Left kidney (tissue), 2 donors: ENCODE data around the gene NSMCE1. TPM values are rescaled to one million over a fixed set of nuclear protein-coding genes. Genes with fewer than 3 reads are reported as not detected.

ENCODE experiments used
- DNase-seq: peaks from one replicate; pipeline ENCODE4 v3.0.0-alpha.2; 2013
- polyA plus RNA-seq: library from polyadenylated mRNA; unstranded; fragments of 120-200 nt; gene quantifications from one replicate; pipeline ENCODE4 v1.2.1, GENCODE V29; 2013; ENCODE audit not compliant: insufficient read length

Gene NSMCE1
- polyA plus RNA-seq, 1 donor: 82.9 TPM

- DNase-seq: no peak
These were observed 36.9 kb downstream of the NSMCE1 start for GRCh38 chr16:27231692-27232060.

DNA sequence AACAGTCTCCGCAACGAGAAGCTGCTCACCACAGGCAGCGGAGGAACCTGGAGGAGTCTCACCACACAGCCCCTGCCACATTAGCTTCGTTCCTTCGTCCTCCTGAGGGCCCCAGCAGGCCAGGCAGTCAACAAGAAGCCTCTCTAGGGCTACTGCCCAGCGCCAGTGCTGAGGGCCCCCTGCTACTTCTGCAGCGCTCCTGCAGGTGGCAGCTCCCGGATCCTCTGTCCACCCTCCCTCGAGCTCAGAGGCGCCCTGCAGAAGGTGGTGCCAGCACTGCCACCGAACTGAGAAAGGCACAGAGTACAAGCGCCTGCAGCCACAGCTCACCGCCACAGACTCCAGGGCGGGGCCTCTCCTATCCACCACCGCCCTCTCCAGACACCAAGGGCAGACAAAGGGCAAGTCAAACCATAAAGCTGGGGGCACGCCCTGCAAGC is 38.0 kb downstream of the NSMCE1 start:
- DNase-seq: no peak

GRCh38 chr16:27229891-27230470 is 38.6 kb downstream of the NSMCE1 start:
- DNase-seq: no peak

GRCh38 chr16:27228621-27229501 is 39.7 kb downstream of the NSMCE1 start:
- DNase-seq: peak; percentile 67

GRCh38 chr16:27228045-27228444 is 40.5 kb downstream of the NSMCE1 start:
- DNase-seq: no peak

DNA sequence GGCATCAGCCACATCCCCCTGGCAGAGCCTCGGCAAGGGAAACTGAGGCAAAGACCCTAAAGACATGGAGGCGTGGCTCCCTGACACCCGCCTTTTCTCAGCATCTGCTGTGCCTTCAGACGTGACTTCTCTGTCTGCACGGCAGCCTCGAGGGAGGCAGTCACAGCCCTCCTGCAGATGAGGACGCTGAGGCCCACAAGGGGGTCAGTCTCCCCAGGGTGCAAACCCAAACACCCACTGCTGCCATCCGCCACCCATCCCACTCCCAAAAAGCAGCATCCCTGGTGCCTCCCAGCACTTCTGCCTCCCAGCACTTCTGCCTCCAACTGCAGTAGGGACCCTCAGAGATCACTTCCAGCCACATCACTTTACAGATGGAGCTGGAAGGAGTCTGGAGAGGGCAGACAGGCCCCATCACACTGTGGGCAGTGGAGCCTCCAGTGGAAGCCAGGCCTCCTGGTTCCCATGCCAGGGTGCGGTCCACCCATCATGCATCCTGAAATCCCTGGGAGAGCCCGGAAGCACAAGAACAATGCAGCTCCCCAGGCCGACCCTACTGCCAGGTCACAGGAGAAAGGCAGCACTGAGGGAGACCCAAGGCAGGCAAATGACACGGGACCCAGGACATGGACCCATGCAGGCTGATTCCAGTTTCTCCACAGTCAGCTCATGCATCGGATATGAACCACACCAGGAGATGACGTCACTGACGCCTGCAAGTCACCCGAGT is 41.4 kb downstream of the NSMCE1 start:
- no peak for DNase-seq

GRCh38 chr16:27226476-27226875 is 42.1 kb downstream of the NSMCE1 start:
- no peak for DNase-seq

GRCh38 chr16:27225536-27226360 is 42.8 kb downstream of the NSMCE1 start:
- no peak for DNase-seq

DNA sequence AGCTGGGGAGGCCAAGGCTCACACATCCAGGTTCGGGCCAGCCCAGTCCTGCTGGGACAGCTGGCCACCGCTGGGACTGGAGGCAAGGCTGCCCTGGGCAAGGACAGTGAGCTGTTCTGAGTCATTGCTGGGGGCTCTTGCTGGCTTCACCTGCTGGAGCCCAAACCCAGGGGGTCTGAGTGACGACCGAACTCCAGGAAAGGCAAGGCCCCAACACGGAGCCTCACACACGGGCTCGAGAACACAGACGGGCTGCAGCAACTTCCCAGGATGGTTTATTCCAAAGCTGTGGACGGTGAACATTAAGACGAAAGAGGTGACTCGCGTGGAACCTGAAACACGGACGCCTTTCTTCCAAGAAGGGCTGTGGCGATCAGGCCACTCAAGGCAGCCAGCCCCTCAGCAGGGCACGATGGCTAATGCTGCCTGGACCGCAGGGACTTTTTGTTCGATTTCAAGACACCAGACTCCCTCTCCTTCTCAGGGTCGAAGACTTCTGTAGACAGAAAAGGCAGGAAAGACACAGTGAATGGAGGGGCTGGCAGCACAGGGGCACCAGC is 43.8 kb downstream of the NSMCE1 start:
- no peak for DNase-seq

- DNase-seq: no peak
These were observed 44.3 kb downstream of the NSMCE1 start for GRCh38 chr16:27224271-27224737.

DNA sequence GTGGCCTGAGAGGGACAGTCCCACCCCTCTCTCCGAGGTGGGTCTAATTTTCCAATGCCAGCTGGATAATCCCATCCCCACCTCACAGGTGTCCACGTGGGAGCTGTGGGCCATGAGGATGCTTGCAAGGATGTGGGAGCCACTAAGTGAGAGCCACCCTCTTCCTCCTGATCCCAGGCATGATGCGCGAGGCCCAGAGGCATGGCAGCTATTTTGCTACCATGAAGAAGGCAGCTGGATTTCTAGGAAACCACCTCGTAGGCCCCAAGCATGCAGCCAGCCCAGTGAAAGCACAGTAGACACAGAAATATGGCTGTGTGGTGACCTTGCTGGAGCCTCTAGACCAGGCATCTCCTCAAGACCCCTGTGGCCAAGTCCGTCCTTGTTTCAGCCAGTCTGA is 44.9 kb downstream of the NSMCE1 start:
- no peak for DNase-seq

DNA sequence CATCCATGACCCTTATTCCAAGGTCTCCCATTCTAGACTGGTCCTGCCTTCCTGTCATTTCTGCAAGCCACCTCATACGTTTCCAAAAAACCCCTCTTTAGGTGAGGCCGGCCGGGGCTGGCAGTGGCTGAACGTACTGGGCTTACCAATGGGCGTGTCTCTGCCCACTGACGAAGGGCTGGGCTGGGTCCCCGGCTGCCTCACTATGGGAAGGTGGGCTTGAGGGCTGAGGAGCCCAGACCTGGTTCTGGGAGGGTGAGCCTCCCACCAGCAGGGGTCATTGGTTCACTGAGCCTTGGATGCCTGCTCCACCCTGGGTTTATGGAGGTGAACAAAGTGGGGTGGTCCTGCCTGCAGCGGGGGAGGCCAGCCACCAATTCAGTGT is 45.4 kb downstream of the NSMCE1 start:
- DNase-seq: no peak

- DNase-seq: peak; percentile 45
These were observed 46.0 kb downstream of the NSMCE1 start for GRCh38 chr16:27222249-27223225.

DNA sequence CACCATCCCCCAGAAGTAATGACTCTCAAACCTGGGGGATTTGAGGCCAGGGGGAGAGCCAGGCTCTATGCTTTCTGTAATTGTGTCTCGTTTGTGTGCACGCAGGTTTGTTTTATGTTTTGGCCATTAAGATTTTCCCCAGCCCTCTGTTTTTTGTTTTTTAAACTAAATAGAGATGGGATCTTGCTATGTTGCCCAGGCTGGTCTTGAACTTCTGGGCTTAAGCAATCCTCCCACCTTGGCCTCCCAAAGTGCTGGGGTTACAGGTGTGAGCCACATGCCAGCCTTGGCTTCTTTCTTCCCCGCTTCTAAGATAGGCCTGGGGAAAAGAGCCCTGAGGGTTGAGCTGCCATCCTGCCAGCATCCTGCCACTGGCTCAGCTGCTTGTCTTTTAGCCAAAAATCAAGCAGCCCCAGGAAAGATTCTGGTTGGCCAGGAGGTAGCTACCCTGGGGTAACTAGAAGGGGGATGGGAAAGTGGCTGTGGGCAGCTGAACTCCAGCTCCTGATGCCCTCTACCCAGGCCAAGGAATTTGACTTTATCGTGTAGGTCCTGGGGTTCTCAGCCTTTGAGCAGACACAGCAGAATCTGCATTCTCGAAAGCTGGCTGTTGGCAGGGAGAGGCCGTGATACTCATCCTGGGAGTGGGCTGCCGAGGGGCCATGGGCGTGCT is 46.9 kb downstream of the NSMCE1 start:
- no peak for DNase-seq

- DNase-seq: no peak
These were observed 47.6 kb downstream of the NSMCE1 start for GRCh38 chr16:27220991-27221390.

DNA sequence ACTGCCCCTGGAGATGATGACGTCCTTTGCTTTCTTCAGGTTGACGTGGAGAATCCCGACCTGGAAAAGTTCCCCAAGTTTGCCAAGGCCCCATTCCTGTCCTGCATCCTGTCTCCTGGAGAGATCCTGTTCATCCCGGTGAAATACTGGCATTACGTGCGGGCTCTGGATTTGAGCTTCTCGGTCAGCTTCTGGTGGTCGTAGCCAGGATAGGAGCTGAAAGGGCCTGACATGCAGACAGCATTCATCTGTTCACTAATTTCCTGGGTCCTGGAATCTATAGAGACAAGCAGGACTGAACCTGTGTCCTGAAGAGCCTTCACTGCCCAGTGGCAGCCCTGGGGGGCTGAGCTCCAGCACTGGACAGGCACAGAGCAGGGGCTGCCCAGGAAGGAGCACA is 48.0 kb downstream of the NSMCE1 start:
- DNase-seq: no peak

GRCh38 chr16:27220120-27220519 is 48.5 kb downstream of the NSMCE1 start:
- DNase-seq: no peak

GRCh38 chr16:27219161-27219560 is 49.4 kb downstream of the NSMCE1 start:
- no peak for DNase-seq

GRCh38 chr16:27218756-27219155 is 49.8 kb downstream of the NSMCE1 start:
- no peak for DNase-seq

DNA sequence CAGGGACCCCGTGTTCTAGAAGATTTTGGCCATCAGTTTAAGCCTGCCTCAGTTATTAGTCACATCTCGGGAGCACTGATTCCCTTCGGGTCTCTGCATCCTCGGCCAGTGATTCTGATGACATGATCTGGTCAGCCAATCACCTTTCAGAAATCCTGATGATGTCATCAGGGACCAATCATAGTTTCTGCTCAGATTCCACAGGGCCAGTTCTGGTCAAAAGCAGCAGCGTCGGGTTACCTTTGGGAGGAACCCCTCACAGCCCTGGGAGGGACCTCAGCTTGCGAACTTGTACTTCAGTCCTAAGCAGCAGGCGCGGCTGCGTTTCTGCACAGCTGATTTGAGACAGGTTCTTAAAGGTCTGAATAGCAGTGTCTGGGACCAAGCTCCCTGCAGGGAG is 51.3 kb downstream of the NSMCE1 start:
- peak; percentile 84 for DNase-seq
